GM19455 (cell line): ENCODE results near the gene PLPP6.

Experiments used
- ATAC-seq: cut with Tn5 transposase; IDR thresholded peaks from one replicate; pipeline ENCODE4 v1.9.1; 2021; ENCODE audit not compliant: unreplicated experiment

Gene PLPP6

GRCh38 chr9:4690144-4690543 lies 28.1 kb downstream of the PLPP6 start:
- no peak for ATAC-seq

GRCh38 chr9:4691795-4692194 lies 29.7 kb downstream of the PLPP6 start:
- ATAC-seq, result no peak

DNA sequence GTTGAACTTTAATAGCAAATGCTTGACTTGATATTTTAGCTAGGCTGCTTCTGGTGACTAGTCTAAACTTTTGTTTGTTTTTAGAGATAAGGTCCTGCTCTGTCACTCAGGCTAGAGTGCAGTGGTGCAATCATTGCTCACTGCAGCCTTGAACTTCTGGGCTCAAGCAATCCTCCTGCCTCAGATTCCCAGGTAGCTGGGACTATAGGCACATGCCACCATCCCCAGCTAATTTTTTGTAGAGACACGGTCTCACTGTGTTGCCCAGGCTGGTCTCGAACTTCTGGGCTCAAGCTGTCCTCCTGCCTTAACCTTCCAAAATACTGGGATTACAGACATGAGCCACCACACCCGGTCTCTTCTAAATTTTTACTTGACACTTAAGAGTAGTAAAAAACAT lies 38.0 kb downstream of the PLPP6 start:
- ATAC-seq, result no peak

- no peak for ATAC-seq
Observed at GRCh38 chr9:4700932-4701331, 38.8 kb downstream of the PLPP6 start.

DNA sequence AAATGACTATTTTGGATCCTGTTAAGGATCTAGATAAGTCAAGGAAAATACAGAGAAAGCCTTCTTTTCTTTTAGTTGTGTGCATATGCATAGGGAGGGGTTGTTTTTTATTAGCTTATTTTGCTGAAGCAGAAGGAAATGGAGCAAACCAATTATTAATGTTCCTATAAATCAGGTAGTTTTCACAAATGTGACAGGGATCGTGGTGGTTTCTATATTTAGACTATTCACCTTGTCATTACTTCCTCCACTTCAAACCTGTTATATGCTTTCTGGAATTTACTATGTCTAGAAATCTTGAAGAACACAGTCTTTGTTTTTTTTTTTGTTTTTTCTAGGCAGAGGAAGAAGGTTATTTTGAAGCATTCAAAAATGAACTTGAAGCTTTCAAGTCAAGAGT lies 39.4 kb downstream of the PLPP6 start:
- no peak for ATAC-seq

DNA sequence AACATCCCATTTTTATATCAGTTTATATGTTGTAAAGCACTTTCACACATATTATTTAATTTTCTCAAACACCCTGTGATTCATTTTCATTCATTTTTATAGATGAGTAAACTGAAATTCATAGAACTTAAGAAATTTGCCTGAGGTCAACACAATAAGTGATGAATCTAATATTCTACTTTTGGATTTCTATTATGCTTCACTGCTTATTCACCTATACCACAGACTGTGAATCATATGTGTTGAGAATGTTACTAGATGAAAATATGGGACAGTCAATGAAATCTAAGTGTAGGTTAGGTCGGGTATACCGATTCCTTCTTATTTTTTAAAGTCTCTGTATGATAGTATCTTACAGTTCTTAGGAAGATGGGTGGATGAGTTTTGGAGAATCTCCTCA lies 42.0 kb downstream of the PLPP6 start:
- no peak for ATAC-seq

GRCh38 chr9:4706021-4706420 lies 43.9 kb downstream of the PLPP6 start:
- no peak for ATAC-seq

- no peak for ATAC-seq
Observed at GRCh38 chr9:4706971-4707622, 45.0 kb downstream of the PLPP6 start.

DNA sequence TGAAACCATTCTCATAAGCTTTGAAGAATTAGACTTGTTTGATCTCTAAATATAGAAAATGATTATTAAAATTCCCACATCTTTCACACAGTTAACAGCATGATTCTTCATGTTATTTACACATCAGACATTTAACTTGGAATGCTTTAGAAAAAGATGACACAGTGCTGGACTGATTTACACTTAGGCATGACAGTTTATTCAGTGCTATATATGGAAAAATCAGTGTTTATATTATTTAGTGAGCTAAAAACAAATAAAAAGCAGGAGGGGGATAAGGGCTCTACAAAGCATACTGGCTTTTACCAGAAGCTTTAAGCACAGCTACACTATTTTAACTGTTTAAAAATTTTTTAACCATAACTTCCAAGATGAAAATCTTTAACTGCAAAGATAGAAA lies 47.3 kb downstream of the PLPP6 start:
- ATAC-seq, result no peak

DNA sequence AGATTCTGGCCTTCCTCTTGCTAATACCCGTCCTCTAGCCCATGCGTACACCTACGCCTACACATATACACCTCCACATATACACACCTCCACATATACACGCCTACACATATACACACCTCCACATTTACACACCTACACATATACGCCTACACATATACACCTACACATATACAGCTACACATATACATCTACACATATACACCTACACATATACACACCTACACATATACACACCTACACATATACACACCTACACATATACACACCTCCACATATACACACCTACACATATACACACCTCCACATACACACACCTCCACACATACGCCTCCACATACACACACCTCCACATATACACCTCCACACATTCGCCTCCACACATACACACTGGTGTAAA lies 51.8 kb downstream of the PLPP6 start:
- ATAC-seq, result no peak

GRCh38 chr9:4714266-4715016 lies 52.3 kb downstream of the PLPP6 start:
- no peak for ATAC-seq
